AG09319 (cell line): Measurements from ENCODE around the gene ODAD2.

ENCODE experiments used
- DNase-seq: peaks from one replicate; pipeline ENCODE4 v3.0.0-alpha.2; 2010; ENCODE audit warnings: low read depth; ENCODE audit errors: extremely low read depth
- TF ChIP-seq, protein P1 (sequence below): IDR thresholded peaks from 2 replicates; pipeline ENCODE4 v1.5.1; 2011; ENCODE audit warnings: low read depth, mild to moderate bottlenecking, inconsistent platforms, low read length, moderate library complexity

ODAD2 gene

DNA sequence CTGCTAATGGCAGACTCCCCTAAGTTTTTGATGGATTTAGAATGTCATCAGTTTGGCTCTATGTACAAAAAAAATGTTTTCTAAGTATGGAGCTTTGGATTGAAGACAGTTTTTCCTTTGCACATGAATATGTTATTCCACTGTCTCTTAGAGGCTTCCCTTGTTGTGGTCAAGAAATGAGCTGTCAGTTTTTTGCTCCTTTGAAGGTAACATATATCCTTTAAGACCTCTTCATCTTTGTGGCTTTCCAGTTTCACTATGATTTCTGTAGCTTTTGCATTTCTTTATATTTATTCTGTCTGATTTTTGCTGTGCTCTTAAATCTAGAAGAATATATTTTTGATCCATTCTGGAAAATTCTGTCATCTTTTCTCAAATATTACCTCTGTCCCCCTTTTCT is 15.8 kb upstream of the ODAD2 start:
- DNase-seq: no peak
- TF ChIP-seq, protein P1, sequence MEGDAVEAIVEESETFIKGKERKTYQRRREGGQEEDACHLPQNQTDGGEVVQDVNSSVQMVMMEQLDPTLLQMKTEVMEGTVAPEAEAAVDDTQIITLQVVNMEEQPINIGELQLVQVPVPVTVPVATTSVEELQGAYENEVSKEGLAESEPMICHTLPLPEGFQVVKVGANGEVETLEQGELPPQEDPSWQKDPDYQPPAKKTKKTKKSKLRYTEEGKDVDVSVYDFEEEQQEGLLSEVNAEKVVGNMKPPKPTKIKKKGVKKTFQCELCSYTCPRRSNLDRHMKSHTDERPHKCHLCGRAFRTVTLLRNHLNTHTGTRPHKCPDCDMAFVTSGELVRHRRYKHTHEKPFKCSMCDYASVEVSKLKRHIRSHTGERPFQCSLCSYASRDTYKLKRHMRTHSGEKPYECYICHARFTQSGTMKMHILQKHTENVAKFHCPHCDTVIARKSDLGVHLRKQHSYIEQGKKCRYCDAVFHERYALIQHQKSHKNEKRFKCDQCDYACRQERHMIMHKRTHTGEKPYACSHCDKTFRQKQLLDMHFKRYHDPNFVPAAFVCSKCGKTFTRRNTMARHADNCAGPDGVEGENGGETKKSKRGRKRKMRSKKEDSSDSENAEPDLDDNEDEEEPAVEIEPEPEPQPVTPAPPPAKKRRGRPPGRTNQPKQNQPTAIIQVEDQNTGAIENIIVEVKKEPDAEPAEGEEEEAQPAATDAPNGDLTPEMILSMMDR: no peak

DNA sequence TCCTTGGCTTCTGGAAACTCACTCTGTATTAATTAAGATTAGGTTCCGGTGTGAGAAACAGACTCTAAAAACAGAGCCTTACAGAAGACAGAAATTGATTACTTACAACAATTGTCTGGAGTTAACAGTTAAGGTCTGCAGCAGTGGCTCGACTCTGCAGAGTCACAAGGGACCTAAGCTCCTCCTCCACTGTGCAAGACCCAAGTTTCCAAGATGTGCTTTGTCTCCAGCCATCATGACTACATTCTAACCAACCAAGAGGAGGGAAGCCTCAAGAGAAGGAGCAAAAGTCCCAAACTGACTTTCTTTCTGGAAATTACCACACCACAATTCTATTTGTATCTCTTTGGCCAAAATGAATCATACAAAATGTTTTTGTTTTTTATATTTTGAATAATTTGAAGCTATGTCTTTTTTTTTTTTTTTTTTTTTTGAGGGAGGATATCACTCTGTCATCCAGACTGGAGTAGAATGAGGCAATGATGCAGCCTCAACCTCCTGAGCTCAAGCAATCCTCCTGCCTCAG is 14.2 kb upstream of the ODAD2 start:
- no peak for DNase-seq

DNA sequence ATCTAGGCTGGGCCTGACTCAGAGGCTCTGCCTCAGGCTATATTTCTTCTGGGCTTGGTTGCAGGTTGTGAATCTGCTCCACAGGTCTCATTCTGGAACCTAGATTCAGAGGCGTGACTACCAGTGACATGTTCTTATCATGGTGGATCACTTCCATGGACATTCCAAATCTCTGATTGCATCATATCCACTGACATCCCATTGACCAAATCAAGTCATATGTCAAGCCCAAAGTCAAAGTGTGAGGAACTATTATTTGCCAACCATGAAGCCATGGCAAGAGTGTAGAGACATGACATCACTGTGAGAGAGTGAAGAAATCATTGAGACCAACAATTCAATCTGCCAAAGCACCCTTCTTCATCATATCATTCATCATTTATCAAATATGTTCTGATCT is 11.9 kb upstream of the ODAD2 start:
- TF ChIP-seq, protein P1: no peak

More for the DNA sequence above, 14.2 kb upstream of the ODAD2 start:
- TF ChIP-seq, protein P1: no peak

DNA sequence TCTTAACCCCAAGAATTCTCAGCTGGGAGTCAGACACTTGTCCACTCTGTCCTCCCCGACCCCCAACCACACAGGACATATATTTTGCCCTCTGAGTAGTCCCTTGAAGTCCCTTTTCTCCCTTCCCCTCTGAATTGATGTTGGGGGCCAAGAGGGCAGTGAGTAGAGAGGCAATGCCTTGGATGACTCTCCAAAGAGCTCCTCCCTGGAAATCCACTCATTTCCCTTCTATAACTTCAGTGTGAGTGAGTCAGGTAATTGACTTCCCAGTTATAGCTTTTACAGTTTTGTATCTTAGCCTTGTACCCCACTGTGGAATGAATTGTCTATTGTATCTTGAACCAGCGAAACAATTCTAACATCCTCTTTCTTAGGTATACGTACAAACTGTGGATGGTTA is 9.2 kb upstream of the ODAD2 start:
- no peak for DNase-seq
- TF ChIP-seq, protein P1: no peak

More for the DNA sequence above, 11.9 kb upstream of the ODAD2 start:
- DNase-seq: no peak

DNA sequence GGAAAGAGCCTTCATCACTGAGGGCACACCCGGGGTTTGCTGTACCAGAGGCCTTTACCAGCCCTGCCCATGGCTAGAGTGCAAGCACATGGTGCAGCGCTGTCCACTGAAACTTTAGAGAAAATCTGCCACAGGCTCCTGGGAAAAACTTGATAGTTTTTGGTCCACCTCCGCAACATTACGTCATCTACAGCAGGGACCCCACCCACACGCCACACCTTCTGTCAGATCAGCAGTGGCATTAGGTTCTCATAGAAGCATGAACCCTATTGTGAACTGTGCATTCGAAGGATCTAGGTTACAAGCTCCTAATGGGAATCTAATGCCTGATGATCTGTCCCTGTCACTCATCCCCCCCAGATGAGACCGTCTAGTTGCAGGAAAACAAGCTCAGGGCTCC is 2.5 kb upstream of the ODAD2 start:
- no peak for DNase-seq
- TF ChIP-seq, protein P1: no peak

DNA sequence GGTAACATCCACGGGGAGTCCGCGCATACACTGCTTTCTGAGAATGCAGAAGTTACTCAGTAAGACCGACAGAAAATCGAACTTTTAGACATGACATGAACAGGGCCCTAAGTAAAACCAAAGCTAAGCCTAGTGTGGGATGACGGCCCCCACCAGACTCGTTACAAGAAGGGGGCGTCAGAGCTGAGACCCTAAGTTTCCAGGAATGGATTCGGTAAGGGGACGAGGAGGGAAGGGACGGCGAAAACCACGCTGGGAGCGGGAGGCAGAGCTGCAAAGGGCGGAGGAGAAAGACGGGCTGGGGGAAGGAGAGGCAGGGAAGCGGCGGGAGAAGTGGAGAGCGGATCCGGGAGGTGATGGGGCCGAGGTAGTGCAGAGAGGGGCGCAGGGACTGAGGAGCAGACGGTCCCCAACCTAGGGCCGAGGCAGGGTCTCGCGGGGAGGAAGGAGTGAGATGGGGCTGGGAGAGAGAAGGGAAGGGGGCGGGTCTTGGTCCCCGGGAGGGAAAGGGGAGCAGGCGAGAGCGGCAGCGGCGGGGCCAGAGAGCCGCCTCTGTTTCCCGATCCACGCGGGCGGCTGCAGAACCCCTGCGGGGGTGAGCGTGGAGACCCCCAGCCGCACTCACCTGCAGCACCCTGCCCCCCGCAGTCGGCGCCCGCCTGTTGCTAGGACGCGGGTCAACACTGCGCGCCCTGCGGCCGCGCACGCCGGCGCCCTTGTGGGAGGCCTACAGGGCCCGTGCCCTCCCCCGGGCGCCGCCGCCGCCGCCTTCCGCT is 513 bp downstream of the ODAD2 start:
- no peak for DNase-seq
- TF ChIP-seq, protein P1: no peak

DNA sequence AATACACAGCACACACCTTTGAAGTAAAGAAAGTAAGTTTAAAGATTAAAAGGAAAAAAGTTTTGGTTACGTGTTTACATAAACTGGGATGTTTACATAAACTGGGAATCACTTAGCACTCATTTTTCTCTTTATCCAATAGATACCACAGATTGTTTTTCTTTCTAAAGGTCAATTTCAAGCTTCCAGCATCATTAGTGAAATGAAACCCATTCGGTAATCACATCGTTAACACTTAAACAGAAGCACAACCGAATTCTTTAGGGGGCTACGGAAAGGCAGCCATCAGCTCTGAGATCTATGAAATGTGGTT is 1.1 kb downstream of the ODAD2 start:
- TF ChIP-seq, protein P1: no peak

More for the DNA sequence above, 1.1 kb downstream of the ODAD2 start:
- DNase-seq: no peak
